Mammary epithelial cell (primary cell): ENCODE data around the gene CROCC2.

Experiments
- EZH2 ChIP-seq: IDR thresholded peaks from 2 replicates; pipeline ENCODE4 v1.6.1; 2012; ENCODE audit warnings: low read length, inconsistent platforms, borderline replicate concordance
- TF ChIP-seq, protein P1 (sequence below), 2 donors: IDR thresholded peaks in 1 of 2; conservative IDR thresholded peaks in 1 of 2; 2 replicates each; pipeline ENCODE4 v1.5.1; 2011 to 2012; ENCODE audit warnings: inconsistent platforms in 2 of 2, low read length in 2 of 2, mild to moderate bottlenecking in 2 of 2, control low read depth in 1 of 2, low read depth in 1 of 2; ENCODE audit not compliant: insufficient read depth in 1 of 2; ENCODE audit errors: extremely low read depth in 1 of 2

DNA sequence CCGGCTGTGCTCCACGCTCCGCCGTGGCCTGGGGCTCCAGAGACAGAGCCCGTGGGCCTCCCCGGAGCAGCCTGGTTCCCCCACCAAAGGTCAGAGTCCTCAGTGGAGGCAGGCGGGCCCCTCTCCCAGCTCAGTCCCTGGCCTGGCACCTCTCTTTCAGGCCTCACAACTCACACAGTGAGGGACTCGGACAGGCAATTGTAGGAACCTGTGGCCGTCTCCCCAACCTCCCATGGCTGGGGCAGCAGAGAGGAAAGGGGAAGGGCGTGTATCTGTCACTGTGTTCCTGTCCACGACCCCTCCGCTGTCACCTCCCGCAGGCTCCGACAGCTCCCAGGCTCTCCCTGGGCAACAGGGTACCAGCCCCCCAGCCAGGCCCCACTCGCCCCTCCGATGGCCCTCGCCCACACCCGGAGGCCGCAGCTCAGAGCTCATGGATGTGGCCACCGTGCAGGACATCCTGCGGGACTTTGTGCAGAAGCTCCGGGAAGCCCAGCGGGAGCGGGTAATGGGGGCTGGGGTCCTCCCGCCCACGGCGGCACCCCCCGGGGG is 59.8 kb downstream of the CROCC2 start:
- TF ChIP-seq, protein P1, sequence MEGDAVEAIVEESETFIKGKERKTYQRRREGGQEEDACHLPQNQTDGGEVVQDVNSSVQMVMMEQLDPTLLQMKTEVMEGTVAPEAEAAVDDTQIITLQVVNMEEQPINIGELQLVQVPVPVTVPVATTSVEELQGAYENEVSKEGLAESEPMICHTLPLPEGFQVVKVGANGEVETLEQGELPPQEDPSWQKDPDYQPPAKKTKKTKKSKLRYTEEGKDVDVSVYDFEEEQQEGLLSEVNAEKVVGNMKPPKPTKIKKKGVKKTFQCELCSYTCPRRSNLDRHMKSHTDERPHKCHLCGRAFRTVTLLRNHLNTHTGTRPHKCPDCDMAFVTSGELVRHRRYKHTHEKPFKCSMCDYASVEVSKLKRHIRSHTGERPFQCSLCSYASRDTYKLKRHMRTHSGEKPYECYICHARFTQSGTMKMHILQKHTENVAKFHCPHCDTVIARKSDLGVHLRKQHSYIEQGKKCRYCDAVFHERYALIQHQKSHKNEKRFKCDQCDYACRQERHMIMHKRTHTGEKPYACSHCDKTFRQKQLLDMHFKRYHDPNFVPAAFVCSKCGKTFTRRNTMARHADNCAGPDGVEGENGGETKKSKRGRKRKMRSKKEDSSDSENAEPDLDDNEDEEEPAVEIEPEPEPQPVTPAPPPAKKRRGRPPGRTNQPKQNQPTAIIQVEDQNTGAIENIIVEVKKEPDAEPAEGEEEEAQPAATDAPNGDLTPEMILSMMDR (conservative IDR thresholded peaks at IDR 0.05 in 1 of 2, IDR thresholded peaks at IDR 0.05 in 1 of 2; ENCODE audit: extremely low read depth in 1 of 2, insufficient read depth in 1 of 2, low read depth in 1 of 2, low read length in 2 of 2), result no peak
- TF ChIP-seq EZH2, result no peak
